Small intestine (tissue), 7 donors: Measurements from ENCODE around the gene NKTR. TPM values are rescaled to one million over a fixed set of nuclear protein-coding genes. Genes with fewer than 3 reads are reported as not detected.

ENCODE experiments used
- DNase-seq, 2 donors: peaks; one replicate each; pipeline versions ENCODE4 v3.0.0 to v3.0.0-alpha.2; 2013
- FAIRE-seq: peaks from 2 replicates; lab custom pipeline; 2012; peaks lifted over from hg19 to GRCh38; lab: Jason Lieb, UNC
- H3K27ac ChIP-seq, 3 donors: one replicate each; pipeline ENCODE4 v1.5.1; 2013; ENCODE audit warnings: low read length in 2 of 3, mild to moderate bottlenecking in 2 of 3, control low read depth in 1 of 3, inconsistent platforms in 1 of 3, low read depth in 1 of 3, moderate library complexity in 1 of 3
- H3K27me3 ChIP-seq, 3 donors: one replicate each; pipeline ENCODE4 v1.6.1; 2013; ENCODE audit warnings: low read length in 3 of 3, inconsistent platforms in 1 of 3; ENCODE audit not compliant: control insufficient read depth in 3 of 3, insufficient read depth in 3 of 3
- H3K36me3 ChIP-seq, 3 donors: one replicate each; pipeline ENCODE4 v1.6.1; 2013; ENCODE audit warnings: low read length in 3 of 3, inconsistent platforms in 1 of 3, low read depth in 1 of 3, mild to moderate bottlenecking in 1 of 3, moderate library complexity in 1 of 3; ENCODE audit not compliant: control insufficient read depth in 3 of 3, insufficient read depth in 2 of 3
- H3K4me1 ChIP-seq, 3 donors: one replicate each; pipeline ENCODE4 v1.6.1; 2013; ENCODE audit warnings: low read length in 2 of 3, inconsistent platforms in 1 of 3, low read depth in 1 of 3, mild to moderate bottlenecking in 1 of 3, moderate library complexity in 1 of 3; ENCODE audit not compliant: control insufficient read depth in 3 of 3, insufficient read depth in 2 of 3
- H3K4me3 ChIP-seq, 3 donors: one replicate each; pipeline ENCODE4 v1.5.1; 2013; ENCODE audit warnings: low read length in 3 of 3, control low read depth in 1 of 3, inconsistent platforms in 1 of 3, low read depth in 1 of 3, mild to moderate bottlenecking in 1 of 3, moderate library complexity in 1 of 3
- H3K9me3 ChIP-seq, 2 donors: one replicate each; pipeline ENCODE4 v1.6.1; 2013; ENCODE audit warnings: low read depth in 1 of 2, low read length in 1 of 2; ENCODE audit not compliant: control insufficient read depth in 2 of 2, insufficient read depth in 1 of 2
- WGBS, 3 donors: extraction: QIAGEN DNeasy Blood & Tissue Kit; methylation state at CpG; one replicate each; pipeline ENCODE4 v1.1.7; 2013; 5-methylcytosine and 5-hydroxymethylcytosine counted together
- polyA plus RNA-seq, 4 donors: library from polyadenylated mRNA; stranded (reverse) in 3 of 4; unstranded in 1 of 4; fragments of 200-250 nt in 3 of 4; fragments of 120-200 nt in 1 of 4; gene quantifications; one replicate each; pipeline versions ENCODE4 v1.2.1 to v1.2.3, GENCODE V29; 2013
- donor health status: healthy with polysubstance abuse.
- donor health status: control.
- donor health status: control.
- donor health status: Bipolar disorder and iron deficiency.
- donor health status: healthy.

The NKTR gene
- polyA plus RNA-seq, 4 donors: 11.3 to 122 (median 18.3) TPM

- WGBS, 3 donors: 91 to 95% (median 91%) methylated on average over 6 of the region's 6 CpGs
- FAIRE-seq (no peak), DNase-seq (no peak)
- H3K27me3 ChIP-seq: no peaks in the 10 kb centered on the region
- H3K9me3 ChIP-seq: no peaks in the 10 kb centered on the region
- H3K4me1 ChIP-seq: peaks cover 0 to 4% (median 0%) of the 10 kb centered on the region in 3 donors
- H3K27ac ChIP-seq: no peak overlapping the region
- peaks cover 22 to 43% (median 33%) of the 10 kb centered on the region in 3 donors for H3K36me3 ChIP-seq
- H3K4me3 ChIP-seq: no peak overlapping the region
Observed at GRCh38 chr3:42640771-42641370, 40.4 kb downstream of the NKTR start.

- Histone ChIP-seq H3K4me3 (no peak overlapping the region), H3K36me3 (peaks cover 11 to 38% (median 21%) of the 10 kb centered on the region in 3 donors), H3K4me1 (peaks cover 0 to 10% (median 0%) of the 10 kb centered on the region in 3 donors), H3K9me3 (no peaks in the 10 kb centered on the region), H3K27ac (no peak overlapping the region), H3K27me3 (no peaks in the 10 kb centered on the region)
- DNase-seq (no peak), FAIRE-seq (no peak)
- WGBS, 3 donors: 83 to 84% (median 84%) methylated on average over 5 of the region's 5 CpGs
Observed at GRCh38 chr3:42647821-42648459, 47.5 kb downstream of the NKTR start.

DNA sequence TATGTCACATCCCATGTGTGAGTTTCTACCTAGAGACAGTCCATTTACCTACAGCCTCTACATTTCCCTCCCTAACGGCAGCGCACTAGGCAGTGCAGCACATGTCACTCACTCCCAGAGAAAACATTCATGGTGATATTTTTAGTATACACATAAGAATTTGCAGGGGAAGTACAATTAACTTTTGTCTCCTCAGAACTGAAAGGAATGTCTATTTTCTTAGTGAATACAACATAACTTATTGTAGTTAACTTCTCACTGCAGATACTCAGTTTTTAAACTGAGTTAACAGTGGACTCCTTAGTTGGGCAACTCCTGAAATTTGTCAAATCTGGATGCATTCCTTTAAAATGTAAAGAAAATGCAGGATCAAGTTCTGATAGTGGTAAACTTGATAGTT is 48.5 kb downstream of the NKTR start:
- no peak for DNase-seq

GRCh38 chr3:42649783-42650182 is 49.3 kb downstream of the NKTR start:
- Histone ChIP-seq H3K36me3 (peaks cover 6 to 27% (median 19%) of the 10 kb centered on the region in 3 donors), H3K27me3 (no peaks in the 10 kb centered on the region), H3K27ac (no peak overlapping the region), H3K9me3 (no peaks in the 10 kb centered on the region), H3K4me3 (no peak overlapping the region), H3K4me1 (peaks cover 2 to 20% (median 2%) of the 10 kb centered on the region in 3 donors)
- 76 to 81% (median 80%) methylated on average over 4 of the region's 4 CpGs for WGBS, 3 donors
- DNase-seq: no peak
- FAIRE-seq: no peak

More for the DNA sequence above, 48.5 kb downstream of the NKTR start:
- Histone ChIP-seq H3K4me1 (peaks cover 2 to 20% (median 2%) of the 10 kb centered on the region in 3 donors), H3K9me3 (no peaks in the 10 kb centered on the region), H3K27ac (no peak overlapping the region), H3K36me3 (peaks cover 8 to 32% (median 21%) of the 10 kb centered on the region in 3 donors), H3K4me3 (no peak overlapping the region), H3K27me3 (no peaks in the 10 kb centered on the region)
- 80 to 93% (median 89%) methylated on average over 2 of the region's 2 CpGs for WGBS, 3 donors
- FAIRE-seq: no peak

- Histone ChIP-seq H3K27me3 (no peaks in the 10 kb centered on the region), H3K4me1 (peaks cover 2 to 28% (median 2%) of the 10 kb centered on the region in 3 donors), H3K27ac (no peak overlapping the region), H3K36me3 (peaks cover 4 to 23% (median 15%) of the 10 kb centered on the region in 3 donors), H3K4me3 (no peak overlapping the region), H3K9me3 (no peaks in the 10 kb centered on the region)
- WGBS, 3 donors: 81 to 93% (median 92%) methylated on average over 9 of the region's 9 CpGs
- DNase-seq (no peak), FAIRE-seq (no peak)
Observed at GRCh38 chr3:42651248-42652091, 51.0 kb downstream of the NKTR start.

DNA sequence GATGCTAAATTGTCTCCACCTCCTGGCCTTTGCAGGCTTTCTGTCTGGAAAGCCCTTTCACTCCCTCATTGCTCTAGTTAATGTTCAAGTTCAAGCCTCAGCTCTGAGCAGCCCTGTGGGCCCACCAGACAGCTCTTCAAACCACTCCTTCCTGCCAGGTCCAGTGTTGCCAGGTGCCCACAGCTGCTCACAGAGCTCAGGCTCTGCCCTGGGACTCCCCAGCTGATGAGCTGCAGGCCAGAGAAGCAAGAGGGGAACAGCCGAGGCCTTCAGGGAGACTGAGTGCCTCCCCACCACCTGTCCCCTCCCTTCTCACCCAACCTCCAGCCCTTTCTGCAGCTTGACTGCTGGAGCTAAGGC is 51.7 kb downstream of the NKTR start:
- 50 to 69% (median 56%) methylated on average over 1 of the region's 1 CpG for WGBS, 3 donors
- H3K36me3 ChIP-seq: peaks cover 0 to 20% (median 10%) of the 10 kb centered on the region in 3 donors
- peaks cover 2 to 28% (median 2%) of the 10 kb centered on the region in 3 donors for H3K4me1 ChIP-seq
- no peaks in the 10 kb centered on the region for H3K27me3 ChIP-seq
- H3K9me3 ChIP-seq: no peaks in the 10 kb centered on the region
- DNase-seq (no peak), FAIRE-seq (no peak)
- peak overlapping the region in 1 of 3 donors; percentile 48 for H3K27ac ChIP-seq
- H3K4me3 ChIP-seq: no peak overlapping the region

- FAIRE-seq (no peak), DNase-seq (peak in 1 of 2 donors; percentile 65)
- Histone ChIP-seq H3K27me3 (no peaks in the 10 kb centered on the region), H3K36me3 (peaks cover 0 to 18% (median 8%) of the 10 kb centered on the region in 3 donors), H3K27ac (peak overlapping the region in 1 of 3 donors; percentile 79), H3K4me3 (peak overlapping the region in 1 of 3 donors; percentile 42), H3K4me1 (peaks cover 2 to 28% (median 2%) of the 10 kb centered on the region in 3 donors), H3K9me3 (no peaks in the 10 kb centered on the region)
- 31 to 43% (median 36%) methylated on average over 7 of the region's 7 CpGs for WGBS, 3 donors
Observed at GRCh38 chr3:42652611-42653302, 52.3 kb downstream of the NKTR start.

DNA sequence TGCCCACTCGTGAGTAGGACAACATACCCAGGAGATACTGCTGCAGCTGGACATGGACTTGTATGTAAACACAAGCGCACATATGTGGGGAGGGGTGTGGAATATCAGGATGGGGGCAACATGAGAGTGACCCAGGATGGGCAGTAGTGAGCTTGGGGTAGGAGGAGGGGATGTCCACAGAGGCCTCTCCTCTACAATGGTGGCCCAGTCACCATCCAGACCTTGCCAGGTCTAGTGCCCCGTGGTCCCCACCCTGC is 52.7 kb downstream of the NKTR start:
- H3K9me3 ChIP-seq: no peaks in the 10 kb centered on the region
- H3K4me1 ChIP-seq: peaks cover 2 to 28% (median 2%) of the 10 kb centered on the region in 3 donors
- DNase-seq (no peak), FAIRE-seq (no peak)
- peaks cover 0 to 18% (median 3%) of the 10 kb centered on the region in 3 donors for H3K36me3 ChIP-seq
- H3K4me3 ChIP-seq: peak overlapping the region in 2 of 3 donors; percentile 42 to 82
- peak overlapping the region in 1 of 3 donors; percentile 79 for H3K27ac ChIP-seq
- no peaks in the 10 kb centered on the region for H3K27me3 ChIP-seq
- 48 to 51% (median 49%) methylated on average over 3 of the region's 3 CpGs for WGBS, 3 donors
